ENCODE measurements around the gene CNGA1. TPM values are rescaled to one million over a fixed set of nuclear protein-coding genes. Genes with fewer than 3 reads are reported as not detected.

CNGA1 gene
- total RNA-seq, 1 donor from 2014 or later = not detected

GRCh38 chr4:48044298-48044697 is 27.8 kb upstream of the CNGA1 start:
- H3K36me3 Mint-ChIP-seq (ENCODE audit: unreplicated experiment) = no peaks in the 10 kb centered on the region
- H3K9me3 Mint-ChIP-seq (ENCODE audit: unreplicated experiment) = no peaks in the 10 kb centered on the region
- H3K4me1 Mint-ChIP-seq (ENCODE audit: low read depth, unreplicated experiment) = no peaks in the 10 kb centered on the region
- DNase-seq = no peak
- H3K27ac Mint-ChIP-seq (ENCODE audit: unreplicated experiment) = no peak overlapping the region
- H3K27me3 Mint-ChIP-seq (ENCODE audit: unreplicated experiment) = peaks cover 6% of the 10 kb centered on the region
- TF ChIP-seq CTCF (IDR thresholded peaks at IDR 0.05; ENCODE audit: partially characterized antibody, unreplicated experiment) = no peak
- no peak overlapping the region for H3K4me3 Mint-ChIP-seq (ENCODE audit: unreplicated experiment)

GRCh38 chr4:48043504-48043903 is 27.0 kb upstream of the CNGA1 start:
- H3K9me3 Mint-ChIP-seq (ENCODE audit: unreplicated experiment) = no peaks in the 10 kb centered on the region
- TF ChIP-seq CTCF (IDR thresholded peaks at IDR 0.05; ENCODE audit: partially characterized antibody, unreplicated experiment) = no peak
- DNase-seq = no peak
- H3K27ac Mint-ChIP-seq (ENCODE audit: unreplicated experiment) = no peak overlapping the region
- no peaks in the 10 kb centered on the region for H3K4me1 Mint-ChIP-seq (ENCODE audit: low read depth, unreplicated experiment)
- peaks cover 6% of the 10 kb centered on the region for H3K27me3 Mint-ChIP-seq (ENCODE audit: unreplicated experiment)
- no peak overlapping the region for H3K4me3 Mint-ChIP-seq (ENCODE audit: unreplicated experiment)
- H3K36me3 Mint-ChIP-seq (ENCODE audit: unreplicated experiment) = no peaks in the 10 kb centered on the region

GRCh38 chr4:48042979-48043461 is 26.5 kb upstream of the CNGA1 start:
- H3K36me3 Mint-ChIP-seq (ENCODE audit: unreplicated experiment) = no peaks in the 10 kb centered on the region
- H3K27ac Mint-ChIP-seq (ENCODE audit: unreplicated experiment) = no peak overlapping the region
- H3K27me3 Mint-ChIP-seq (ENCODE audit: unreplicated experiment) = peaks cover 6% of the 10 kb centered on the region
- H3K4me3 Mint-ChIP-seq (ENCODE audit: unreplicated experiment) = no peak overlapping the region
- DNase-seq = no peak
- TF ChIP-seq CTCF (IDR thresholded peaks at IDR 0.05; ENCODE audit: partially characterized antibody, unreplicated experiment) = no peak
- H3K9me3 Mint-ChIP-seq (ENCODE audit: unreplicated experiment) = no peaks in the 10 kb centered on the region
- no peaks in the 10 kb centered on the region for H3K4me1 Mint-ChIP-seq (ENCODE audit: low read depth, unreplicated experiment)

- Mint-ChIP-seq H3K4me1 (ENCODE audit: low read depth, unreplicated experiment) (no peaks in the 10 kb centered on the region), H3K4me3 (ENCODE audit: unreplicated experiment) (no peak overlapping the region), H3K27ac (ENCODE audit: unreplicated experiment) (no peak overlapping the region), H3K36me3 (ENCODE audit: unreplicated experiment) (no peaks in the 10 kb centered on the region), H3K27me3 (ENCODE audit: unreplicated experiment) (peaks cover 6% of the 10 kb centered on the region), H3K9me3 (ENCODE audit: unreplicated experiment) (no peaks in the 10 kb centered on the region)
- no peak for TF ChIP-seq CTCF (IDR thresholded peaks at IDR 0.05; ENCODE audit: partially characterized antibody, unreplicated experiment)
- DNase-seq = no peak
These were observed 25.2 kb upstream of the CNGA1 start for GRCh38 chr4:48041535-48042137.

GRCh38 chr4:48039561-48039960 is 23.1 kb upstream of the CNGA1 start:
- no peak overlapping the region for H3K4me3 Mint-ChIP-seq (ENCODE audit: unreplicated experiment)
- no peak for DNase-seq
- no peak overlapping the region for H3K27ac Mint-ChIP-seq (ENCODE audit: unreplicated experiment)
- no peaks in the 10 kb centered on the region for H3K9me3 Mint-ChIP-seq (ENCODE audit: unreplicated experiment)
- H3K27me3 Mint-ChIP-seq (ENCODE audit: unreplicated experiment) = peaks cover 4% of the 10 kb centered on the region
- no peak for TF ChIP-seq CTCF (IDR thresholded peaks at IDR 0.05; ENCODE audit: partially characterized antibody, unreplicated experiment)
- H3K36me3 Mint-ChIP-seq (ENCODE audit: unreplicated experiment) = no peaks in the 10 kb centered on the region
- H3K4me1 Mint-ChIP-seq (ENCODE audit: low read depth, unreplicated experiment) = no peaks in the 10 kb centered on the region
